HG03457 (cell line): ENCODE data around the gene MICALL1.
"Not testable (repeated sequence)": the region's sequence is repeated elsewhere in the genome, so short reads cannot be mapped to it uniquely, and the experiment has no call there.

ENCODE experiments used
- ATAC-seq: cut with Tn5 transposase; IDR thresholded peaks from one replicate; pipeline ENCODE4 v1.9.1; 2021; ENCODE audit warnings: moderate number of reproducible peaks; ENCODE audit not compliant: unreplicated experiment

MICALL1 gene

GRCh38 chr22:37954686-37955085 lies 48.6 kb downstream of the MICALL1 start:
- no peak for ATAC-seq

- not testable (repeated sequence) for ATAC-seq
Measured at GRCh38 chr22:37955825-37956397, 49.8 kb downstream of the MICALL1 start.

GRCh38 chr22:37957232-37957631 lies 51.1 kb downstream of the MICALL1 start:
- ATAC-seq: no peak

- ATAC-seq: no peak
Measured at GRCh38 chr22:37959231-37959825, 53.2 kb downstream of the MICALL1 start.

GRCh38 chr22:37961062-37961461 lies 55.0 kb downstream of the MICALL1 start:
- no peak for ATAC-seq

- ATAC-seq: no peak
Measured at GRCh38 chr22:37965940-37966664, 60.0 kb downstream of the MICALL1 start.

- no peak for ATAC-seq
Measured at GRCh38 chr22:37967147-37967546, 61.0 kb downstream of the MICALL1 start.

GRCh38 chr22:37967637-37968451 lies 61.7 kb downstream of the MICALL1 start:
- no peak for ATAC-seq

GRCh38 chr22:37968452-37969251 lies 62.6 kb downstream of the MICALL1 start:
- no peak for ATAC-seq

- ATAC-seq: no peak
Measured at GRCh38 chr22:37970864-37971263, 64.8 kb downstream of the MICALL1 start.

- no peak for ATAC-seq
Measured at GRCh38 chr22:37971475-37972434, 65.7 kb downstream of the MICALL1 start.

GRCh38 chr22:37972527-37972926 lies 66.4 kb downstream of the MICALL1 start:
- no peak for ATAC-seq

GRCh38 chr22:37973271-37974170 lies 67.4 kb downstream of the MICALL1 start:
- ATAC-seq: no peak

- ATAC-seq: no peak
Measured at GRCh38 chr22:37975153-37975552, 69.1 kb downstream of the MICALL1 start.

GRCh38 chr22:37976022-37976421 lies 69.9 kb downstream of the MICALL1 start:
- ATAC-seq: not testable (repeated sequence)

GRCh38 chr22:37976547-37976946 lies 70.5 kb downstream of the MICALL1 start:
- ATAC-seq: no peak

- ATAC-seq: no peak
Measured at GRCh38 chr22:37979782-37980181, 73.7 kb downstream of the MICALL1 start.

- ATAC-seq: no peak
Measured at GRCh38 chr22:37981282-37982011, 75.3 kb downstream of the MICALL1 start.
